SK-N-SH (cell line): Measurements from ENCODE around the gene MAD1L1. TPM values are rescaled to one million over a fixed set of nuclear protein-coding genes. Genes with fewer than 3 reads are reported as not detected.

ENCODE experiments used
- CTCF ChIA-PET: fragments of 300-600, 350-600 bp; formaldehyde crosslinking; extraction: SDS; loops from one replicate; lab custom pipeline; 2021; lab: Yijun Ruan, JAX
- POLR2A ChIA-PET: fragments of 350-600 bp; sonication (Branson Sonifier 250); formaldehyde crosslinking; extraction: SDS; loops from one replicate; lab custom pipeline; 2020; ENCODE audit warnings: antibody characterized with exemption, inconsistent platforms; lab: Yijun Ruan, JAX
- DNase-seq: peaks from one replicate; pipeline ENCODE4 v3.0.0; 2012
- H2AFZ ChIP-seq: fragments of 200-600 bp; sonication (generic); 2 replicates; pipeline ENCODE4 v1.8.1; 2016; ENCODE audit warnings: antibody characterized with exemption, mild to moderate bottlenecking, low read depth
- H3F3A ChIP-seq: fragments of 200-600 bp; sonication (generic); replicated peaks from 2 replicates; pipeline ENCODE3; 2016; ENCODE audit warnings: antibody characterized with exemption, mild to moderate bottlenecking; ENCODE audit not compliant: insufficient read depth
- H3K27ac ChIP-seq, 2 experiments: fragments of 200-500 bp in 1 of 2; fragments of 200-600 bp in 1 of 2; sonication (Bioruptor generic) in 1 of 2; sonication (generic), shearing (Covaris generic) in 1 of 2; 2 replicates each; pipeline versions ENCODE4 v1.5.1 to v1.6.1; 2014 to 2016; ENCODE audit warnings: low read depth in 2 of 2, inconsistent platforms in 1 of 2, low read length in 1 of 2, mild to moderate bottlenecking in 1 of 2, mixed read lengths in 1 of 2
- H3K27me3 ChIP-seq: fragments of 200-600 bp; sonication (generic), shearing (Covaris generic); 2 replicates; pipeline ENCODE4 v1.6.1; 2016; ENCODE audit warnings: mixed run types; ENCODE audit not compliant: insufficient read depth
- H3K36me3 ChIP-seq, 2 experiments: fragments of 200-500 bp in 1 of 2; fragments of 200-600 bp in 1 of 2; sonication (Bioruptor generic) in 1 of 2; sonication (generic) in 1 of 2; replicated peaks in 1 of 2; 2 replicates each; pipeline versions ENCODE3 to v1.5.1; 2014 to 2016; ENCODE audit warnings: low read length in 1 of 2, mild to moderate bottlenecking in 1 of 2; ENCODE audit not compliant: insufficient read depth in 2 of 2, control insufficient read depth in 1 of 2
- H3K4me1 ChIP-seq, 2 experiments: fragments of 200-500 bp in 1 of 2; fragments of 200-600 bp in 1 of 2; sonication (Bioruptor generic) in 1 of 2; sonication (generic), shearing (Covaris generic) in 1 of 2; 2 replicates each; pipeline versions ENCODE4 v1.5.1 to v1.6.1; 2014 to 2016; ENCODE audit warnings: low read depth in 1 of 2, low read length in 1 of 2, mixed run types in 1 of 2; ENCODE audit not compliant: insufficient read depth in 2 of 2, control insufficient read depth in 1 of 2
- H3K4me2 ChIP-seq: fragments of 200-600 bp; sonication (generic), shearing (Covaris generic); 2 replicates; pipeline ENCODE4 v1.6.1; 2017; ENCODE audit warnings: mixed run types
- H3K4me3 ChIP-seq, 2 experiments: fragments of 200-500 bp in 1 of 2; fragments of 200-600 bp in 1 of 2; sonication (Bioruptor generic) in 1 of 2; sonication (generic), shearing (Covaris generic) in 1 of 2; 2 replicates each; pipeline versions ENCODE4 v1.5.1 to v1.8.1; 2014 to 2016; ENCODE audit warnings: low read depth in 2 of 2, inconsistent platforms in 1 of 2, low read length in 1 of 2, mild to moderate bottlenecking in 1 of 2, mixed read lengths in 1 of 2, moderate library complexity in 1 of 2
- H3K79me2 ChIP-seq: fragments of 200-600 bp; sonication (generic); 2 replicates; pipeline ENCODE4 v1.8.1; 2017; ENCODE audit warnings: mild to moderate bottlenecking; ENCODE audit not compliant: insufficient read depth
- H3K9ac ChIP-seq: fragments of 200-600 bp; sonication (generic); 2 replicates; pipeline ENCODE4 v1.6.1; 2017; ENCODE audit warnings: mixed run types
- H3K9me2 ChIP-seq: fragments of 200-600 bp; sonication (generic); 2 replicates; pipeline ENCODE4 v1.6.1; 2017; ENCODE audit warnings: mixed run types
- H3K9me3 ChIP-seq: fragments of 200-600 bp; sonication (generic); 2 replicates; pipeline ENCODE4 v1.6.1; 2017; ENCODE audit warnings: mixed run types, mild to moderate bottlenecking, moderate library complexity
- H4K20me1 ChIP-seq: fragments of 200-600 bp; sonication (generic); 2 replicates; pipeline ENCODE4 v1.6.1; 2017; ENCODE audit warnings: mild to moderate bottlenecking, mixed run types; ENCODE audit not compliant: insufficient read depth
- CHD2 ChIP-seq: fragments of 150-350 bp; IDR thresholded peaks from 2 replicates; pipeline ENCODE4 v1.6.1; 2018; ENCODE audit warnings: low read length; ENCODE audit not compliant: partially characterized antibody
- CTCF ChIP-seq: fragments of 200-600 bp; sonication (generic); IDR thresholded peaks from 2 replicates; pipeline ENCODE4 v1.6.1; 2017; ENCODE audit warnings: antibody characterized with exemption, mild to moderate bottlenecking, moderate library complexity
- EP300 ChIP-seq, 2 experiments: IDR thresholded peaks; 2 replicates each; pipeline versions ENCODE4 v1.4.0 to v1.6.1; 2012; ENCODE audit warnings: borderline replicate concordance in 1 of 2, low read depth in 1 of 2, low read length in 1 of 2
- FOSL2 ChIP-seq: IDR thresholded peaks from 2 replicates; pipeline ENCODE4 v1.4.0; 2012; ENCODE audit warnings: low read depth, mild to moderate bottlenecking, moderate library complexity, borderline replicate concordance
- FOXJ3 ChIP-seq: sonication (generic); formaldehyde crosslinking; IDR thresholded peaks from 2 replicates; pipeline ENCODE4 v1.5.1; 2020; ENCODE audit warnings: mild to moderate bottlenecking, missing genetic modification reagents
- FOXM1 ChIP-seq: IDR thresholded peaks from 2 replicates; pipeline ENCODE4 v1.4.0; 2012; ENCODE audit warnings: low read depth, mild to moderate bottlenecking
- GABPA ChIP-seq: IDR thresholded peaks from 2 replicates; pipeline ENCODE4 v1.4.0; 2012; ENCODE audit warnings: low read depth, mild to moderate bottlenecking
- IRF3 ChIP-seq: fragments of 150-350 bp; IDR thresholded peaks from 2 replicates; pipeline ENCODE4 v1.6.1; 2016; ENCODE audit warnings: mild to moderate bottlenecking, low read depth, low read length
- JUND ChIP-seq: IDR thresholded peaks from 2 replicates; pipeline ENCODE4 v1.4.0; 2012
- MEF2A ChIP-seq: IDR thresholded peaks from 2 replicates; pipeline ENCODE4 v1.4.0; 2012; ENCODE audit warnings: low read depth, borderline replicate concordance
- MXI1 ChIP-seq: IDR thresholded peaks from 2 replicates; pipeline ENCODE4 v1.6.1; 2012; ENCODE audit warnings: mild to moderate bottlenecking, low read depth, low read length, improper control_type of control experiment
- NRF1 ChIP-seq: IDR thresholded peaks from 2 replicates; pipeline ENCODE4 v1.6.1; 2012; ENCODE audit warnings: low read depth, mild to moderate bottlenecking, low read length
- POLR2AphosphoS5 ChIP-seq: IDR thresholded peaks from 2 replicates; pipeline ENCODE4 v1.6.1; 2012; ENCODE audit warnings: low read depth, low read length
- RCOR1 ChIP-seq: fragments of 150-350 bp; IDR thresholded peaks from 2 replicates; pipeline ENCODE4 v1.6.1; 2017; ENCODE audit warnings: antibody characterized with exemption, low read length
- RFX5 ChIP-seq: IDR thresholded peaks from 2 replicates; pipeline ENCODE4 v1.6.1; 2012; ENCODE audit warnings: mild to moderate bottlenecking, improper control_type of control experiment, low read length
- RXRA ChIP-seq: IDR thresholded peaks from 2 replicates; pipeline ENCODE4 v1.4.0; 2012; ENCODE audit warnings: low read depth, mild to moderate bottlenecking, borderline replicate concordance
- SIN3A ChIP-seq: IDR thresholded peaks from 2 replicates; pipeline ENCODE4 v1.6.1; 2012; ENCODE audit warnings: low read depth, mild to moderate bottlenecking, low read length, moderate library complexity, borderline replicate concordance
- SMC3 ChIP-seq: IDR thresholded peaks from 2 replicates; pipeline ENCODE4 v1.6.1; 2012; ENCODE audit warnings: low read depth, low read length, improper control_type of control experiment
- TCF12 ChIP-seq: IDR thresholded peaks from 2 replicates; pipeline ENCODE4 v1.4.0; 2012
- TEAD4 ChIP-seq: IDR thresholded peaks from 2 replicates; pipeline ENCODE4 v1.4.0; 2012; ENCODE audit warnings: mild to moderate bottlenecking, borderline replicate concordance; ENCODE audit not compliant: insufficient read depth
- USF1 ChIP-seq: IDR thresholded peaks from 2 replicates; pipeline ENCODE4 v1.4.0; 2012; ENCODE audit warnings: low read depth, borderline replicate concordance
- YY1 ChIP-seq: IDR thresholded peaks from 2 replicates; pipeline ENCODE4 v1.4.0; 2012; ENCODE audit warnings: low read depth, mild to moderate bottlenecking
- ZBTB33 ChIP-seq: IDR thresholded peaks from 2 replicates; pipeline ENCODE4 v1.4.0; 2012; ENCODE audit warnings: low read depth, borderline replicate concordance
- WGBS: methylation state at CpG from one replicate; pipeline ENCODE4 v1.1.6; 2017; ENCODE audit warnings: low lambda C conversion rate; 5-methylcytosine and 5-hydroxymethylcytosine counted together
- polyA plus RNA-seq, 3 experiments: library from polyadenylated mRNA; depleted of rRNA; stranded (reverse); fragments of >200 nt; gene quantifications; 2 replicates each; pipeline ENCODE4 v1.2.3, GENCODE V29; 2012

Gene MAD1L1
- polyA plus RNA-seq, 1 of the 3 experiments (the other 2 are of a cell fraction) = 46.2 TPM

GRCh38 chr7:2086229-2086628 is 146.5 kb downstream of the MAD1L1 start:
- H3K9me2 ChIP-seq = no peaks in the 10 kb centered on the region
- no peak overlapping the region for H3K4me3 ChIP-seq
- WGBS = 91% methylated on average over 13 of the region's 13 CpGs
- no peaks in the 10 kb centered on the region for H4K20me1 ChIP-seq
- H3K9ac ChIP-seq = no peak overlapping the region
- no peaks in the 10 kb centered on the region for H3K27me3 ChIP-seq
- H3K27ac ChIP-seq = no peak overlapping the region; a peak in 1 of 4 replicates
- H3F3A ChIP-seq = peaks cover 8% of the 10 kb centered on the region
- peaks cover 11 to 37% of the 10 kb centered on the region in 2 experiments; a peak in 3 of 4 replicates for H3K4me1 ChIP-seq
- CTCF ChIA-PET = interaction anchor here (1.0 to 1.1 kb wide), 2 partner anchors 13 to 273 kb away, joined by 3 read pairs; no protein-coding TSS in a partner anchor
- POLR2A ChIA-PET = no interaction called here
- TF ChIP-seq FOSL2 = no peak
- no peak for TF ChIP-seq FOXJ3 (CRISPR knock-in tag)
- no peak for TF ChIP-seq JUND
- no peak for TF ChIP-seq YY1
- TF ChIP-seq RXRA = no peak
- TF ChIP-seq IRF3 = no peak
- no peak for TF ChIP-seq TEAD4
- no peak for TF ChIP-seq ZBTB33
- no peak for TF ChIP-seq NRF1
- TF ChIP-seq GABPA = no peak
- no peak for TF ChIP-seq MEF2A
- TF ChIP-seq EP300 (IDR thresholded peaks at IDR 0.05; ENCODE audit: borderline replicate concordance in 1 of 2, low read depth in 1 of 2, low read length in 1 of 2) = no peak
- TF ChIP-seq MXI1 = no peak
- no peak for TF ChIP-seq USF1
- no peak for TF ChIP-seq POLR2AphosphoS5
- no peak overlapping the region for H2AFZ ChIP-seq
- no peak for DNase-seq
- no peaks in the 10 kb centered on the region for H3K79me2 ChIP-seq
- no peak overlapping the region for H3K4me2 ChIP-seq
- H3K36me3 ChIP-seq = peaks cover 0 to 6% of the 10 kb centered on the region in 2 experiments
- H3K9me3 ChIP-seq = no peaks in the 10 kb centered on the region

GRCh38 chr7:2085804-2086203 is 146.9 kb downstream of the MAD1L1 start:
- POLR2A ChIA-PET = no interaction called here
- DNase-seq = no peak
- no peaks in the 10 kb centered on the region for H3K79me2 ChIP-seq
- over 99% methylated on average over 9 of the region's 16 CpGs for WGBS
- peaks cover 0 to 6% of the 10 kb centered on the region in 2 experiments for H3K36me3 ChIP-seq
- no peak overlapping the region for H2AFZ ChIP-seq
- H3K9me3 ChIP-seq = no peaks in the 10 kb centered on the region
- no peaks in the 10 kb centered on the region for H4K20me1 ChIP-seq
- peaks cover 8% of the 10 kb centered on the region for H3F3A ChIP-seq
- H3K9me2 ChIP-seq = no peaks in the 10 kb centered on the region
- H3K27me3 ChIP-seq = no peaks in the 10 kb centered on the region
- H3K4me2 ChIP-seq = no peak overlapping the region
- CTCF ChIA-PET = interaction anchor here (1.0 to 1.2 kb wide), 3 partner anchors 8 to 273 kb away, joined by 3 read pairs; no protein-coding TSS in a partner anchor
- no peak overlapping the region for H3K4me3 ChIP-seq
- peaks cover 11 to 38% of the 10 kb centered on the region in 2 experiments; a peak in 3 of 4 replicates for H3K4me1 ChIP-seq
- no peak overlapping the region; a peak in 1 of 4 replicates for H3K27ac ChIP-seq
- H3K9ac ChIP-seq = no peak overlapping the region
- TF ChIP-seq FOXJ3 (CRISPR knock-in tag) (no peak), SMC3 (no peak), TCF12 (no peak), YY1 (no peak), MEF2A (no peak), CTCF (no peak), FOXM1 (no peak), SIN3A (no peak), TEAD4 (no peak), CHD2 (no peak), POLR2AphosphoS5 (no peak), EP300 (IDR thresholded peaks at IDR 0.05; ENCODE audit: borderline replicate concordance in 1 of 2, low read depth in 1 of 2, low read length in 1 of 2) (no peak), RCOR1 (no peak), RFX5 (no peak), FOSL2 (no peak)
